GM21515 (cell line): ENCODE measurements around the gene ANKRD24.
"Not testable (repeated sequence)": the region's sequence is repeated elsewhere in the genome, so short reads cannot be mapped to it uniquely, and the experiment has no call there.

Experiments used
- ATAC-seq: cut with Tn5 transposase; IDR thresholded peaks from one replicate; pipeline ENCODE4 v1.9.1; 2021; ENCODE audit not compliant: unreplicated experiment

The ANKRD24 gene

GRCh38 chr19:4173479-4174212 is 8.8 kb upstream of the ANKRD24 start:
- ATAC-seq: no peak

DNA sequence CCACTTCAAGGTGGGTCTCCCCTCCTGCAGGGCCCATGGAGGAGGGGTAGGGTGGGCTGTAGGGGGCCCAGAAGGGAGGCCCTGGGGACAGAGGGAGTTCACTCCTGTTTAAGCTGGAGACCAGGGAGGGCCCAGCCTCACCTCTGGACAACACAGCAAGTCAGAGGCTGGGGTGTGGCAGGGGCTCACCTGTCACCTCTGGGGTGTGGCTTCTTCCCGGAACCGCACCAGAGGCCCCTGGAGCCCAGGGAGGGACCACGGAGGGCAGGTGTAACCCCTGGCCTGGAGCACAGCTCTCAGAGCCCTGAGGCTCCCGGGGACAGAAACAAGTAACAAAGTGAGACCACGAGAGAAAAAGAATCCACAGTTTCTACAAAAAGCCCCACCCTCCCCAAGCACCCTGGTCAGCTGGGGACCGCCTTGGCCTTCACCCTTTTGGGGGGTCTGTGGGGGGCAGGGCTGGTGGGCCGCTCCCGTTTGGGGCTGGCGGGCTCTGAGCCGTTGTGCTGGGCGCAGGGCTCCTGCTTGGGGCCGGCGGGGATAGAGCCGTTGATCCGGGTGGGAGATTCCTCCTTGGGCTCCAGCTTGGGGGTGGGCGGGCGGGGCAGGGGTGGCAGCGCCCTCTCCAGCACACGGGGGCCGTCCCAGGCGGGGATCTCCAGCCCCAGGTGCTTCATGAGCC is 8.1 kb upstream of the ANKRD24 start:
- no peak for ATAC-seq

DNA sequence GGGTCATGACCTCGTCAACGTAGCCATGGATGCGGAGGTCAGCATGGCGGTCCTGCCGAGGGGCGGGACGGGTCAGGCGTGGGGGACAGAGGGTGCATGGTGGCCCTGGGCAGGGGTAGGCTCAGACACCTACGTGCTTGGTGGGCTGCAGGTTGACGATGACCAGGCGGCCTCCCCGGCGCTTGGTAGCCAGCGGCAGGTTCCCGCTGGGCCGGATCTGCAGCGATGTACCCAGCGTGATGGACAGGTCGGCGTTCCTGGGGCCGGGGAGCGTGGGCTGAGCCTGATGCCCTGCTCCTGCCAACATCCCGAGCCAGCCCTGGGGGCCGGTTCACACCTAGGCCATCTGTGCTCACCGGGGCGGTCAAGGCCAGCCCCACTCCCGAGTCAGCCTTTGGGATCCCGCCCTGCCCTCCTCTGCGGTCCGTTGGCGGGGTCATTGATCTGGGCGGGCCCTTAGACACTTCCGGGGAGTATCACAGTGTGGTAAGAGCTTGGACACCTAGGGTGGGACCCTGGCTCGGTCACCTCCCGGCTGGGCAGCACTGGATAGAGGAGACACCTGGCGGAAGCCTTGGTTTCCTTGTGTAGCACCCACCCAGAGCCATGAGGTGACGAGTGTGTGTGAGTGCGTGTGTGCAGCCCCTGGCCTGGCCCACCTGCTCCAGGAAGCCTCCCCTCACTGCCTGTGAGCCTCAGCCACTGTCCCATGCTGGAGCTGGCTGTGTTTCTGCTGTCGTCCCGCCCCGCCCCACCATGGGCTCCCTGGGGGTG is 7.4 kb upstream of the ANKRD24 start:
- no peak for ATAC-seq

DNA sequence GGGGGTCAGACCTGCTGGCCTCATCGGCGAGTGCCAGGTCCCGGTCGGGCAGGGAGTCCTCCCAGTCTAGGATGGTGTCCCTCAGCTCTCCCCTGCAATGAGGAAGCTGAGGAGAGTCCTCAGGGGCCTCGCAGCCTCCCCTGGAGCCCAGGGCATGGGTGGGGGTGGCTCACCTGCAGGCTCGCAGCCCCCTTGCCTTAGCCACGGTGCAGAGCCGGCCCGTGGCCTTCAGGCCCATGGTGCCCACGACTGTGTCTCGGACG is 6.9 kb upstream of the ANKRD24 start:
- no peak for ATAC-seq

DNA sequence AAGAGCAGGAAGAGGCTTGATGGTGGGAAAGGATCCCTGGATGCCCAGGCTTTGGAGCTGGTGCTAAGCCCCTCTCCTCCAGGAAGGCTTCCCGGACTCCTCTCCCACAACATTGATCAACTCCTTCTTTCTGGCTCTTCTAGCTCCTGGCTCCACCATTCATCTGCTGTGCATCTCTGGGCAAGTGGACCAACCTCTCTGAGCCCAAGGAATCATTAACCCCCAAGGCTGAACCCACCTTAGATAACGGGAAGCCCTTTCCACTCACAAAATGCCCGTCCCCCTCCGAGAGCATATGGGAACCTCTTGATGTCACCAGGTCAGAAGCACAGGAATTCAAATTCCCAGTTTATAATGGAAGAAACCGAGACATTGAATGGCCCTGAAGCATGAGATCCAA is 5.3 kb upstream of the ANKRD24 start:
- ATAC-seq: no peak

GRCh38 chr19:4178990-4179389 is 3.5 kb upstream of the ANKRD24 start:
- ATAC-seq: no peak

GRCh38 chr19:4181053-4181508 is 1.4 kb upstream of the ANKRD24 start:
- ATAC-seq: no peak

- ATAC-seq: no peak
Observed at GRCh38 chr19:4183967-4184717, 1.7 kb downstream of the ANKRD24 start.

GRCh38 chr19:4184718-4185352 is 2.3 kb downstream of the ANKRD24 start:
- no peak for ATAC-seq

DNA sequence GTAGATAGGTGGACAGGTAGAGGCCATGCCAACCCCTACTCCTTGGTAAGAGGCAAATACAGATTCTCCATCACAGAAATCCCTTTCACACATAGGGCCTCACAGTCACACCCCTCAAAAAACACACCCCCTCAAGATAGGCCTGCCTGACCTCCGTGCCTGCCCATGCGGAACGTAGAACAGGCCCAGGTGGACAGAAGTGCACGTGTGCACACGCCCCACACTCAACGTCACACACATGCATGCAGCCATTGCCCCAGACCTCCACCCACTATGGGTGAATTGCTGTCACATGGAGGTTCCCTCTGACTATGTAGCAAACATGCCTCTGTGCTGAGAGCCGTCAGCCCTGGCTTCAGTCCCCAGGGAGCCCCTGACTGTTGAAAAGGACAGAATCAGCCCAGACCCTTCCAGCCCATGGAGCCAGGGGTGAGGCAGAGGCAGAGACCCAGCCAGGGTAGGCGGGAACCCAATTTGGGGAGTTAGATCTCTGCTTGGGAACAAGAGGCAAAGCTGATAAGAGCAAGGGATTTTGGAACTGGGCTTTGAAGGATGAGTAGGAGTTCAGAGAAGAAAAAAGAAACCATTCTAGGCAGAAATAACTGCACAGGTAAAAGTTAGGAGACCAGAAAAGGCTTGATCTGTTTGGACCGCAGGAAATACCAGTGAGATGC is 3.1 kb downstream of the ANKRD24 start:
- ATAC-seq: no peak

DNA sequence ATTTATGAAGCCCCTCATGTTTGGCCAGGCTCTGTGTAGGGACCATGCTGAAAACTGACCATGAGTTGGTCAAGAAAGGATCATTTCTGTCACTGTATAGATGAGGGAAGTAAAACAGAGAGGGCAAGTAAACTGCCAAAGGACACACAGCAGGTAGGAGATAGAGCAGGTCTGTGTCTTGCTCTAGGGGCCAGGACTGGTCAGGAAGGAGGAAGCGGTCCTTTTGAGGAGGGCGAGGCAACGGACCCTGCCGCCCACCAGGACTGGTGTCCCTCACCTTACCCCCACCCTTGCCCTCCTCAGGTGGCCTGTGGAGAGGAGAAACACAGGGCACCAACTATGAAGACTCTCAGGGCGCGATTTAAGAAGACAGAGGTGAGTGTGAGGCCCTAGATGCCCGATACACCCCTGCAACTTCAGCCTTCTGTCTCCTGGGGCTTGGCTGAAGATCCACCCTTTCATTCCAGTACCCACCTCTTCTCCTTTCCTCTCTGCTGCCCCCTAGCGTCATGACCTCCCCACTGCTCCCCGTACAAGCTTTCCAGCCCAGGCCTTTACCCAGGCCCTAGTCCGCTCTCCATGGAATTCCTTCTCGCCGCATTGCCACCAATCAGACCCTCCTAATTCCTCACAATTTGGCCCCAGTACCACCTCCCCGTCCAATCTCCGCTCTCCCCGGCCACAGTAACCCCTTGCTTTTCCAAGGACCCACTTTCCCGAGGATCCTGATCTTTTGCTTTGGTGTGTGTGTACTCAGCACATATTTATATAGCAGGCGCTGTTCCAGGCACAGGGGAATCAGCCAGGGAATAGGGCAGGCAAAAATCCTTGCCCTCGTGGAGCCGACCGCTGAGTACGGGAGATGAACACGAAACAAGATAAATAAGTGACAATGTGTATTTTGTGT is 3.9 kb downstream of the ANKRD24 start:
- ATAC-seq: no peak

DNA sequence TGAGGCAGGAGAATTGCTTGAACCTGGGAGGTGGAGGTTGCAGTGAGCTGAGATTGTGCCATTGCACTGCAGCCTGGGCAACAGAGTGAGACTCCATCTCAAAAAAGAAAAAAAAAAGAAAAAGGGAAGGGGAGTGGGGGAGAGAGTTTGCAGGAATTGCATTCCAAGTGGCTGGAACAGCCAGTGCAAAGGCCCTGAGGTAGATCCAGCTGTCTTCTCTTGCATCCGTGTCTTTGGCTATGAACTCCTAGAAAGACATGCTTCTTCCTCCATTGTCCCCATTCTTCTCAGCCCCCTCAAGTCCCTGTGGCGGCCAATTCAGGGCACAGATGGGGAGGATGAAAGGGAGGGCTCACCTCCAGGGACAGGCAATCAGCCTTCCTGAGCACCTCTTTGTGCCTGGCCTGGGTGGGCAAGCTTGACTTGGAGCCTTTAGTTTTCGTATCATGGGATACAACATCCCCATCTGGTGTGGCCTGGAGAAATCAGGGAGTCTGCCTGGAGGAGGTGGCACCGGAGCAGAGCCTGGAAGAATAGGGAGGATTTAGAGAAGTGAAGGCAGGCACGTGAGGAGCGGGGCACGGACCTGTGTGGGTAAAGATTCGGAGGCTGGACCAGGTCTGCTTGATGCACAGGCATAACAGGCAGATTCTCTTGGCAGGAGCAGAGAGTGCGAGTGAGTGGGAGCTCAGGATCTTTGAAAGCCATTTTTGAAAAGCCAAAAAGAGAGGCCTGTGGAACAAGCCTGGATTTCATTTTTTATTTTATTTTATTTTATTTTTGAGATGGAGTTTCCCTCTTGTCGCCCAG is 5.0 kb downstream of the ANKRD24 start:
- no peak for ATAC-seq

DNA sequence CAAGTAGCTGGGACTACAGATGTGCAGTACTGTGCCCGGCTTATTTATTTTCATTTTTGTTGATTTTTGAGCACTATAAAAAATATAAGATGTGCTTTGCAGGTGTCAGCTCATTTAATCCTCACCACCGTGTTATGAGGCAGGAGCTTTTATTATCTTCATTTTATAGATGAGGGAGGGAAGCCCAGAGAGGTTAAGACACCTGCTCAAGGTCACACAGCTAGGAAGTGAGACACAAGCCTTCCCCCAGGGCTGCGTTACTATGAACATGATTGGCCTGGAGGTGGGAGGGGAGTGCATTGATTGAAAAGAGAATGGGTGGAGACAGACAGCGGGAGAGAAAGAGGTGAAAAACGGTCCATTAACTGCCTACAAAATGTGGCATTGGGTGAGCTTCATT is 7.2 kb downstream of the ANKRD24 start:
- no peak for ATAC-seq

DNA sequence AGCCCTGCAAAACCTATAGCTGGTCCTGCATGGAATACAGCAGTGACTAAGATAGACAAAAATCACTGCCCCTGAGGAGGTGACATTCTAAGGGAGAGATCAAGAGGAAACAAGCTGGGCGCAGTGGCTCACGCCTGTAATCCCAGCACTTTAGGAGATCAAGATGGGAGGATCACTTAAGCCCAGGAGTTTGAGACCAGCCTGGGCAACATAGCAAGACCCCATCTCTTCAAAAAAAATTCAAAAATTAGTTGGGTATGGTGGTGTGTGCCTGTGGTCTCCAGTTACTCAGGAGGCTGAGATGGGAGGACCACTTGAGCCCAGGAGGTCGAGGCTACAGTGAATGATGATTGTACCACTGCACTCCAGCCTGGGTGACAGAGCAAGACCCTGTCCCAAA is 10.0 kb downstream of the ANKRD24 start:
- not testable (repeated sequence) for ATAC-seq

GRCh38 chr19:4194353-4194752 is 11.9 kb downstream of the ANKRD24 start:
- ATAC-seq: no peak

- ATAC-seq: no peak
Observed at GRCh38 chr19:4196009-4196408, 13.5 kb downstream of the ANKRD24 start.

- no peak for ATAC-seq
Observed at GRCh38 chr19:4196587-4197148, 14.2 kb downstream of the ANKRD24 start.

DNA sequence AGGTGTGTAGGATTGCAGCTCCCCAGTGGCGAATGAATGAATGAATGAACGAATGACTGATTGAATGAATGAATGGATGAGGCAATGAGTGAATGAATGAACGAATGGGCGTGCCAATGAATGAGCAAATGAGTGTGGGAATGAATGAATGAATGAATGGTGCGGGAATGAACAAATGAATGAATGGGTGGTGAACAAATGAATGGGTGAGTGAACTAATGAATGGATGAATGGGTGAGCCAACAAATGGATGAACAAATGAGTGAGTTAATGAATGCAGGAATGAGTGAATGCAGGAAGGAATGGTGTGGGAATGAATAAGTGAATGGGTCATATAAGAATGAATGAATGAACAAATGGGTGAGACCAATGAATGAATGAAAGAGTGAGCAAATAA is 14.7 kb downstream of the ANKRD24 start:
- ATAC-seq: no peak
